Neural cell (in vitro differentiated cells): ENCODE data around the gene HELZ.

Experiments
- CTCF ChIP-seq: fragments of 450-650 bp; IDR thresholded peaks from 2 replicates; pipeline ENCODE4 v1.5.1; 2014; ENCODE audit warnings: antibody characterized with exemption, mild to moderate bottlenecking, moderate library complexity; ENCODE audit not compliant: poor library complexity, severe bottlenecking
- EP300 ChIP-seq: fragments of 450-650 bp; conservative IDR thresholded peaks from 2 replicates; pipeline ENCODE4 v1.6.1; 2014; ENCODE audit warnings: antibody characterized with exemption, mild to moderate bottlenecking, moderate library complexity; ENCODE audit not compliant: poor library complexity, severe bottlenecking
- EZH2 ChIP-seq: fragments of 200-600, 300-800 bp; shearing (Covaris generic), sonication (generic); IDR thresholded peaks from 2 replicates; pipeline ENCODE4 v1.6.1; 2014; ENCODE audit warnings: antibody characterized with exemption, low read length, borderline replicate concordance, mild to moderate bottlenecking; ENCODE audit not compliant: insufficient read depth, poor library complexity, severe bottlenecking
- MXI1 ChIP-seq: fragments of 450-650 bp; conservative IDR thresholded peaks from 2 replicates; pipeline ENCODE4 v1.6.1; 2014; ENCODE audit warnings: antibody characterized with exemption, mild to moderate bottlenecking; ENCODE audit not compliant: poor library complexity, severe bottlenecking
- RAD21 ChIP-seq: fragments of 450-650 bp; conservative IDR thresholded peaks from 2 replicates; pipeline ENCODE4 v1.6.1; 2014; ENCODE audit warnings: antibody characterized with exemption, mild to moderate bottlenecking, moderate library complexity
- REST ChIP-seq: IDR thresholded peaks from 2 replicates; pipeline ENCODE4 v1.6.1; 2012; ENCODE audit warnings: borderline replicate concordance
- SMC3 ChIP-seq: fragments of 450-650 bp; conservative IDR thresholded peaks from 2 replicates; pipeline ENCODE4 v1.6.1; 2014; ENCODE audit warnings: antibody characterized with exemption, mild to moderate bottlenecking, moderate library complexity; ENCODE audit not compliant: poor library complexity
- TAF1 ChIP-seq: IDR thresholded peaks from 2 replicates; pipeline ENCODE4 v1.6.1; 2012; ENCODE audit warnings: low read depth

DNA sequence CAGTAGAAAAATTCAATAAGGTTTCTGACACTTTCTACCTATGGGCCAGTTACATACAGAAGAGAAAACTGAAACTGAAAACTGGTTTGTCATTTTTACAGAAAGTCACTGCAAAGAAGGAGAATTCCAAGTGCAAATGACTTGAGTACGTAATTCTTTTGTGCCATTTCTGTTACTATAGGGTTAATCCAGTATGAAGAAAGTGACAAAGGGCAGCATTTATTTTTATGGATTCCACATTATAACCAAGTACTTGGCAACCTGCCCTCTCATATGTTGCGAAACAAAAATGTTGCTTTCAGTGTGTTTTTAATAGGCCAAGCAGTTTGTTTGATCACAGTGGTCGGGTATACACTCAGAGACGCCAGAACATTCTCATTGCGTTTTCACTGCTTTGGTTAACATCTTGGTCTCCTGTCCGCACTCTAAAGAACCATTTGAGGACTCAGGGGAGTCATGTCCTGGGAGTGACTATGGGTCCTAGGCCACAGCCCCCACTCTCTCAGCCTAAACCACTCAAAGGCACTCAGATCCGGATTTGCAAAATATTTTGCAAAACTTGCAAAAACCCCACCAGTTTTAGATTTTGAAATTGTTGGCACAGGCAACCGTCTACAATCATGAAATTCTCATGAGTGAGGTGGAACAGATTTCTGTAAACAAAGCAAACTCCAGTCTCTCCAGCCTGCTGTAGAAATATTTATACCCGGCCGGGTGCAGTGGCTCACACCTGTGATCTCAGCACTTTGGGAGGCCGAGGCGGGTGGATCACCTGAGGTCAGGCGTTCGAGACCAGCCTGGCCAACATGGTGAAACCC, 15.4 kb upstream of the HELZ start:
- TF ChIP-seq CTCF (no peak), TAF1 (no peak), EZH2 (no peak), MXI1 (no peak), EP300 (no peak), REST (no peak), RAD21 (no peak), SMC3 (no peak)
